ENCODE data around the gene PDE6G.

Gene PDE6G

GRCh38 chr17:81656118-81656743, at the start of gene PDE6G:
Gene PDE6G (minus strand): TSS chr17:81656542. CDS start chr17:81653305, 3,237 bp downstream.
- in situ Hi-C loops (cut with MboI; ENCODE audit: low sequenced_read_pairs): no loop called here

- in situ Hi-C loops (cut with MboI; ENCODE audit: low sequenced_read_pairs): no loop called here
These were observed 49.3 kb upstream of the PDE6G start for GRCh38 chr17:81705518-81706231.

GRCh38 chr17:81703747-81704654, 47.7 kb upstream of the PDE6G start:
- in situ Hi-C loops (cut with MboI; ENCODE audit: low sequenced_read_pairs): no loop called here

DNA sequence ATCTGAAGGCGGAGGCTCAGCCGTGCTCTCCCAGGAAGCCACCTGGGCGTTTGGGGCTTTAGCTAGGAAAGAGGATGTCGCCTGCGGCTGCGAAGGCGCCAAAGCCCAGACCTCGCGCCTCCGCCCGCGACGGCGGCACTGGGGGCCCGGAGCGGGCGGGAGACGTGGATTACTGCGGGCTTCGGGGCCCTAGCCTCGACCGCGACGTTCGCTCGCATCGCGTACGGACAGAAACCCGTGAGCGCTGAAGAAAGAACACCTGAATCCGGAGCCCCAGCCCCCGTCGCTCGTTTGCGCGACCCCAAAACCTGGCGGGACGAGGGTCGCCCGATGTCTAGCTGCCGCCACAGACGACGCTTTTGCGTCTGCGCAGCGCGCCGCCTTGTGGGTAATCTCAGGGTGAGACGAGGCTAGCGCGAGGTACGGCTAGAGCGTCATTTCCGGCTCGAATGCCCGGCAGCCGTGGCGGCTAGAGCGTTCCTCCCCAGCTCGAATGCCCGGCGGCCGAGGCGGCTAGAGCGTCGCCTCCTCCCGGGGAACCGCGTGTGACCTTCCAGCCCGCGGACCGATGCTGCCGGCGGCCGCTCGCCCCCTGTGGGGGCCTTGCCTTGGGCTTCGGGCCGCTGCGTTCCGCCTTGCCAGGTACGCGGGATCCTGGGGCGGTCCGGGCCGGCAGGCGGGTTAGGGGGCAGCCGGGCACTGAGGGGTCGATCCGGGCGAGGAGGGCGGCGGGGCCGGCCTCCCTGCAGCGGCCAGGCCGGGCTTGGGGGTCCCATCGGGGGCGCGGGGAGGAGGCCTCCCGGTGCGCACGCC, 46.8 kb upstream of the PDE6G start, which contains the start of gene MRPL12:
Gene MRPL12, plus strand, starts transcription at position 434 of the 813 bp plus-strand sequence. Its CDS starts 135 bp downstream, at position 569.
- in situ Hi-C loops (cut with MboI; ENCODE audit: low sequenced_read_pairs): no loop called here

DNA sequence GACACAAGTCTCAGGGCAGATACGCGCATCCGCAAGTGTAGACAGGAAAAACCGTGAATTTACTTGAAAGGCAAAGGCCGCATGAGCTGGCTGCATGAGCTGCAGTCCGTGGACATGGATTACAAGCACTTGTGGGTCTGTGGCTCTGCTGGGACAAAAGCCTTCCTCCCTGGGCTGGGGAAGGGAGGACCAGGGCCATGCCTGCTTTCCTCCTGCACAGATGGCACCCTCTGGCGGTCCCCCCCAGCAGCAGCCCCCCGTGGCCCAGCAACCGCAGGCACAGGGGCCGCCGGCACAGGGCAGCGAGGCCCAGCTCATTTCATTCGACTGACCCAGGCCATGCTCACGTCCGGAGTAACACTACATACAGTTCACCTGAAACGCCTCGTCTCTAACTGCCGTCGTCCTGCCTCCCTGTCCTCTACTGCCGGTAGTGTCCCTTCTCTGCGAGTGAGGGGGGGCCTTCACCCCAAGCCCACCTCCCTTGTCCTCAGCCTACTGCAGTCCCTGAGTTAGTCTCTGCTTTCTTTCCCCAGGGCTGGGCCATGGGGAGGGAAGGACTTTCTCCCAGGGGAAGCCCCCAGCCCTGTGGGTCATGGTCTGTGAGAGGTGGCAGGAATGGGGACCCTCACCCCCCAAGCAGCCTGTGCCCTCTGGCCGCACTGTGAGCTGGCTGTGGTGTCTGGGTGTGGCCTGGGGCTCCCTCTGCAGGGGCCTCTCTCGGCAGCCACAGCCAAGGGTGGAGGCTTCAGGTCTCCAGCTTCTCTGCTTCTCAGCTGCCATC, 45.1 kb upstream of the PDE6G start:
- in situ Hi-C loops (cut with MboI; ENCODE audit: low sequenced_read_pairs): no loop called here

DNA sequence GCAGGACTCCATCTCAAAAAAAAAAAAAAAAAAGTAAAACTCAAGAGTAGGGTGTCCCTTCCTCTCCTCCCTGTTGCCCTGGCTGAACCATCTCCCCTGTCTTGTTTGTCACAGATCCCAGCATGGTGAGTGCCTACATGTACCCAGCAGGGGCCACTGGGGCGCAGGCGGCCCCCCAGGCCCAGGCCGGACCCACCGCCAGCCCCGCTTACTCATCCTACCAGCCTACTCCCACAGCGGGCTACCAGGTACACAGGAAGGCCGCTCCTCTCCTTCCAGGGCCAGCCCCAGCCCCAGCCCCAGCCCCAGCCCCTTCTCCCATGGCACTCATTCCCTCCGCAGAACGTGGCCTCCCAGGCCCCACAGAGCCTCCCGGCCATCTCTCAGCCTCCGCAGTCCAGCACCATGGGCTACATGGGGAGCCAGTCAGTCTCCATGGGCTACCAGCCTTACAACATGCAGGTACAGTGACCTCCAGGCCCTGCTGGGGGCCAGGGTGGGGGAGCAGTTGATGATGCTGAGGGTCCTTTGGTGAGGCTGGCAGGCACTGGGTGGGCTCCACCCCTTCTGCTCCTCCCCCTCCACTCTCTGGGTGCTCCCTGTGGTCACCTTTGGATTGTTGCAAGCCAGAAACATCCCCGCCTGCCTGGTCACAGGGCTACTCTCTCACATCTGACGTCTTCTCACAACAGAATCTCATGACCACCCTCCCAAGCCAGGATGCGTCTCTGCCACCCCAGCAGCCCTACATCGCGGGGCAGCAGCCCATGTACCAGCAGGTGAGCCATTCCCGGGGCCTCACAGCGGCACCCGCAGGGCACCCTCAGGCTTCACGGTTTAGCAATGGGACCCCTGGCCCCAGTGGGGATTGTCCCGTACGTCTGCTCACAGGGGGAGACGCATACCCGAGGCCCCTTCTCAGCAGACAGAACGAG, 44.3 kb upstream of the PDE6G start:
- in situ Hi-C loops (cut with MboI; ENCODE audit: low sequenced_read_pairs): no loop called here

DNA sequence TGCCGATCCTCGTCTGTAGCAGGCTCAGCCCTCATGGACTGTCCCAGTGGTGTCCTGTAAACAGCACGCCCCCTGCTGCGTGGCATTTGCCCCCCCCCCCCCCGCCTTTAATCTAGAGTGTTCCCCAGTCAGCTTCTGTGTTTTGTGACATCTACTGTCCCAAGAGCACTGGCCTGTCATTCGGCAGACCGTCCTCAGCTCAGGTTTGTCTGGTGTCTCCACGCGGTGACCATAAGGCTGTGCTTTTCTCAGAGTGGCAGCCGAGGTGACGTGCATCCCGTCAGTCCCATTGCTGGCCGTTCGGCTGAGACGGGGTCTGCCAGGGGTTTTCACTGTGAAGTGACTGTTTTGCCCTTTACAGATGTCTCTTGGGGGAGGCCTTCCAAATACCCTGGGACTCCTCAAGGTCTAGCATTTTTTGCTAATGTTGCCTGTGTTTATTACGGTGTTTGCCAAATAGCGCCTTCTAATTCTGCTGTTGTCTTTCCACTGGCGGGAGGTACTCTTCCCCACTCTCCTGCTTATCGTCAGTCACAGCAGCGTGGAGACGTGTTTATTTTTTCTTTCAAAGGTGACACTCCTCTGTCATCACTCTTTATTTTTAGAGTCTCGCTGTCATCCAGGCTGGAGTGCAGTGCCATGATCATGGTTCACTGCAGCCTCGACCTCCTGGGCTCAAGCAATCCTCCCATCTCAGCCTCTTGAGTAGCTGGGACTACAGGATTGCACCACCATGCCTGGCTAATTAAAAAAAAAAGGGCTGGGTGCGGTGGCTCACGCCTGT, 41.1 kb upstream of the PDE6G start:
- in situ Hi-C loops (cut with MboI; ENCODE audit: low sequenced_read_pairs): no loop called here

- in situ Hi-C loops (cut with MboI; ENCODE audit: low sequenced_read_pairs): no loop called here
These were observed 40.0 kb upstream of the PDE6G start for GRCh38 chr17:81696218-81696941.

DNA sequence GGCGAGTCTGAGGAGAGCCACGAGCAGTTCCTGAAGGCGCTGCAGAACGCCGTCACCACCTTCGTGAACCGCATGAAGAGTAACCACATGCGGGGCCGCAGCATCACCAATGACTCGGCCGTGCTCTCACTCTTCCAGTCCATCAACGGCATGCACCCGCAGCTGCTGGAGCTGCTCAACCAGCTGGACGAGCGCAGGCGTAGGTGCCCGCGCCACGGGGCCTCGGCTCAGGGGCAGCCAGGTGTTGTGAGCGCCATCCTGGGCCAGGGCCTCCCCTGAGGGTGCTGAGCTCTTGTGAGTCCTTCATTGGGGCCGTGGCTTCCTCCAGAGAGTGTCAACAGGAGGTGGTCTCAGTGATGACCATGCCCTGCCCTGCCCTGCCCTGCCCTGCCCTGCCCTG, 39.5 kb upstream of the PDE6G start:
- in situ Hi-C loops (cut with MboI; ENCODE audit: low sequenced_read_pairs): no loop called here

GRCh38 chr17:81695211-81695610, 38.9 kb upstream of the PDE6G start:
- in situ Hi-C loops (cut with MboI; ENCODE audit: low sequenced_read_pairs): no loop called here

GRCh38 chr17:81694810-81695209, 38.5 kb upstream of the PDE6G start:
- in situ Hi-C loops (cut with MboI; ENCODE audit: low sequenced_read_pairs): no loop called here

DNA sequence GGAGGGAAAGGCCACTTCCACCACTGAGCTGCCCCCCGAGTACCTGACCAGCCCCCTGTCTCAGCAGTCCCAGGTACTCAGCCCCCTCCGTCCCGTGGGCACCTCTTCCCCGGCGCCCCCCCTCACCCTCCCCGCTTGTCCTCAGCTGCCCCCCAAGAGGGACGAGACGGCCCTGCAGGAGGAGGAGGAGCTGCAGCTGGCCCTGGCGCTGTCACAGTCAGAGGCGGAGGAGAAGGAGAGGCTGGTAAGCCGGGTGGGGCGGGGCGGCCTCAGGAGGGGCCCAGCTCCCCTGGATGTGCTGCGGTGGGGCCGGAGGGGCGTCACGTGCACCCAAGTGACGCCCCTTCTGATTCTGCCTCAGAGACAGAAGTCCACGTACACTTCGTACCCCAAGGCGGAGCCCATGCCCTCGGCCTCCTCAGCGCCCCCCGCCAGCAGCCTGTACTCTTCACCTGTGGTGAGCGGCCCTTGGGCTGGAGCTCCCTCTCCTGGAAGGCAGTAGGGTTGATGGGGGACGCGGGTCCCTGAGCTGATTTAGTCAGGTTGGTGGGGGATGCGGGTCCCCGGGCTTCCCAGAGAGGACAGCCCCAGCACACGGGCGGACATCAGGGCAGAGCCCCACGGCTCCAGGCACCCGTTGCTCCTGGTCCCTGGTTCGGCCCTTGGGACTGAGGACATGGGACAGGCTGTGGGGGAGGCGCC, 37.3 kb upstream of the PDE6G start:
- in situ Hi-C loops (cut with MboI; ENCODE audit: low sequenced_read_pairs): no loop called here

DNA sequence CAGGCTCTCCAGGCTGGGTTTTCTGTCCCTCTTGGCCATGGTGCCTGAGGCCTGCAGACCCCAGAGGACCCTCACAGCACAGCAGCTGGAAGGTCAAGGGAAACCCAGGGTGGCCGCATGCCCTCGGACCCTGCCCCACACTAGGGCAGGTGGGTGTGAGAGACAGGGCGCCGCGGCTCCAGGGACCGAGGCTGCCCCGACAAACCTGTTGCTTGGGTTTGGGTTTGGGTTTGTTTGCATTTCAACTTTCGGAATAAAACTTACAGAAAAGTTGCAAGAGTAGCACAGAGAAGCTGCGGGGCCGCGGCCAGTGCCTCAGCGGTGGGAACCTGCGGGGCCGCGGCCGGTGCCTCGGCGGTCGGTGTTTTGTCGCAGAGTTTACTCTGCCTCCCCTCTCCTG, 35.3 kb upstream of the PDE6G start:
- in situ Hi-C loops (cut with MboI; ENCODE audit: low sequenced_read_pairs): no loop called here

GRCh38 chr17:81691196-81691595, 34.9 kb upstream of the PDE6G start:
- in situ Hi-C loops (cut with MboI; ENCODE audit: low sequenced_read_pairs): no loop called here

DNA sequence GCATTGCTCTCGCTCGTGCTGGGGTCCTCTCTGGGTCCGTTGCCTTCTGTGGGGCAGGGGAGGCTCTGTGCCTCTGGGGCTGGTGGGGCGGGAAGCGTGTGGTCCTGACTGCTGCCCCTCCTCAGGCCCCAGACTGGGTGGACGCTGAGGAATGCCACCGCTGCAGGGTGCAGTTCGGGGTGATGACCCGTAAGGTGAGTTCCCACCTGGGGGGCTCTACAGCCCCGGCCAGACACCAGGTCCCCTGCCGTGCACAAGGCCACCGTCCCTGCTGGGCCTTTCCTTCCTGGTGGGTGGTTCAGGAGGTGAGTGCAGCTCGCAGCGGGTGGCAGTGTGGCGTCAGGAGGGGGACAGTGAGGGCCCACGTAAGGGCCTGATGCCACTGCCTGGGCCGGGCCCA, 34.2 kb upstream of the PDE6G start:
- in situ Hi-C loops (cut with MboI; ENCODE audit: low sequenced_read_pairs): no loop called here

DNA sequence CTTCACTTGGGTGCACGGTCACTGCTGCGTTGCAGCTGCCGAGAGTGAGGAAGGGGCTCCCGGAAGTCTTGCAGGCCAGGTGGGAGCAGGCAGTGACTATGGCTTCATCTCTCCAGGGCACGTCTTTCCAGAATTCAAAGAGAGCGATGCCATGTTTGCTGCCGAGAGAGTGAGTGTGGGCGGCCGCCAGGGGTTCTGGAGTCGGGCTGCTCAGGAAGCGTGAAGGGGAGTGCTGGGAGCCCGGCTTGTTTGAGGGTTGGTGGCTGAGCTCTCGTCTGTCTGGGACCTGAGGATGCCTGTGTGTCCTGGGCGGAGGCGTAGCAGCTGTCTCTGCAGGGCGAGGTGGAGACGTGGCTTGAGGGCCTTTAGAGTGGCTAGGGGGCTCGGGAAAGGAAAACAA, 33.7 kb upstream of the PDE6G start:
- in situ Hi-C loops (cut with MboI; ENCODE audit: low sequenced_read_pairs): no loop called here

DNA sequence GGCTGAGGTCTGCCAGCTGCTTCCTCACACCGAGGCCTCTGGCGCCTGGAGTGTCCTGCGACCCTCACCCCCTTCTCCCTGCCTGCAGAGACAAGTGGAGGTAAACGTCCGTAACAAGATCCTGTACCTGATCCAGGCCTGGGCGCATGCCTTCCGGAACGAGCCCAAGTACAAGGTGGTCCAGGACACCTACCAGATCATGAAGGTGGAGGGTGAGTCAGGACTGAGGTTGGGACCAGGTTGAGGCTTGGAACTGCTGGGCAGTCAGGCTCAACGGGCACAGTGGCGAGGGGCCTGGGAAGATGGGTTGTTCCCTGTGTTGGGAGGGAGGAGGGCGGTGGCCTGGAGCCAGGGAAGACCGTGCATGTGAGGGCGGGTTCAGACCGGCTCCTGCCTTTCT, 32.3 kb upstream of the PDE6G start:
- in situ Hi-C loops (cut with MboI; ENCODE audit: low sequenced_read_pairs): no loop called here

All from hTERT RPE-1 (cell line).